Effector memory CD8-positive, alpha-beta T cell (primary cell): ENCODE results near the gene USPL1.

Experiments
- ATAC-seq: fragments of 150-1000 bp; cut with Tn5 transposase; replicated peaks from 2 replicates; pipeline ENCODE4 v1.10.0; 2021; ENCODE audit warnings: mild to moderate bottlenecking, moderate library complexity
- DNase-seq, 3 experiments: peaks; one replicate each; pipeline ENCODE4 v3.0.0; 2021
- H3K27ac Mint-ChIP-seq, 2 donors: one replicate each; pipeline ENCODE4 v1.8.0; 2022; ENCODE audit warnings: mild to moderate bottlenecking in 2 of 2, mixed read lengths in 2 of 2, moderate library complexity in 2 of 2
- H3K27me3 Mint-ChIP-seq, 2 donors: one replicate each; pipeline ENCODE4 v1.8.0; 2022; ENCODE audit warnings: mixed read lengths in 2 of 2
- H3K36me3 Mint-ChIP-seq: one replicate; pipeline ENCODE4 v1.8.0; 2022; ENCODE audit warnings: mild to moderate bottlenecking, moderate library complexity, mixed read lengths; ENCODE audit not compliant: insufficient read depth
- H3K4me1 Mint-ChIP-seq, 2 donors: one replicate each; pipeline ENCODE4 v1.8.0; 2022; ENCODE audit warnings: low read depth in 2 of 2, mixed read lengths in 2 of 2
- H3K4me3 Mint-ChIP-seq, 2 donors: one replicate each; pipeline ENCODE4 v1.8.0; 2022; ENCODE audit warnings: mild to moderate bottlenecking in 2 of 2, mixed read lengths in 2 of 2, moderate library complexity in 2 of 2
- H3K9me3 Mint-ChIP-seq, 2 donors: one replicate each; pipeline ENCODE4 v1.8.0; 2022; ENCODE audit warnings: mixed read lengths in 2 of 2

Gene USPL1

GRCh38 chr13:30698488-30699005 lies 80.8 kb downstream of the USPL1 start:
- Mint-ChIP-seq H3K4me3 (no peak overlapping the region), H3K9me3 (no peaks in the 10 kb centered on the region), H3K4me1 (peaks cover 15 to 17% of the 10 kb centered on the region in 2 donors), H3K36me3 (peaks cover 7% of the 10 kb centered on the region), H3K27ac (no peak overlapping the region), H3K27me3 (peaks cover 6 to 42% of the 10 kb centered on the region in 2 donors)
- ATAC-seq = no peak
- no peak for DNase-seq

- Mint-ChIP-seq H3K36me3 (peaks cover 2% of the 10 kb centered on the region), H3K4me1 (peaks cover 13 to 15% of the 10 kb centered on the region in 2 donors), H3K9me3 (no peaks in the 10 kb centered on the region), H3K27me3 (peaks cover 0 to 36% of the 10 kb centered on the region in 2 donors), H3K27ac (no peak overlapping the region), H3K4me3 (no peak overlapping the region)
- DNase-seq (no peak), ATAC-seq (no peak)
Measured at GRCh38 chr13:30700364-30700763, 82.6 kb downstream of the USPL1 start.

GRCh38 chr13:30702006-30702405 lies 84.3 kb downstream of the USPL1 start:
- Mint-ChIP-seq H3K4me1 (peaks cover 0 to 5% of the 10 kb centered on the region in 2 donors), H3K27me3 (peaks cover 0 to 23% of the 10 kb centered on the region in 2 donors), H3K9me3 (no peaks in the 10 kb centered on the region), H3K36me3 (no peaks in the 10 kb centered on the region), H3K27ac (no peak overlapping the region), H3K4me3 (no peak overlapping the region)
- ATAC-seq = no peak
- DNase-seq = no peak

GRCh38 chr13:30704596-30704995 lies 86.9 kb downstream of the USPL1 start:
- no peaks in the 10 kb centered on the region for H3K36me3 Mint-ChIP-seq
- DNase-seq (no peak), ATAC-seq (no peak)
- no peak overlapping the region for H3K27ac Mint-ChIP-seq
- H3K27me3 Mint-ChIP-seq = peaks cover 0 to 12% of the 10 kb centered on the region in 2 donors
- no peak overlapping the region for H3K4me3 Mint-ChIP-seq
- no peaks in the 10 kb centered on the region for H3K9me3 Mint-ChIP-seq
- peaks cover 0 to 4% of the 10 kb centered on the region in 2 donors for H3K4me1 Mint-ChIP-seq

- no peak overlapping the region for H3K4me3 Mint-ChIP-seq
- H3K4me1 Mint-ChIP-seq = peaks cover 0 to under 1% of the 10 kb centered on the region in 2 donors
- ATAC-seq (no peak), DNase-seq (no peak)
- H3K27ac Mint-ChIP-seq = no peak overlapping the region
- H3K27me3 Mint-ChIP-seq = peaks cover 0 to 12% of the 10 kb centered on the region in 2 donors
- no peaks in the 10 kb centered on the region for H3K36me3 Mint-ChIP-seq
- H3K9me3 Mint-ChIP-seq = no peaks in the 10 kb centered on the region
Measured at GRCh38 chr13:30705680-30706079, 88.0 kb downstream of the USPL1 start.

- Mint-ChIP-seq H3K9me3 (no peaks in the 10 kb centered on the region), H3K4me1 (peaks cover 7 to 9% of the 10 kb centered on the region in 2 donors), H3K4me3 (no peak overlapping the region), H3K36me3 (peaks cover 3% of the 10 kb centered on the region), H3K27me3 (peaks cover 0 to 21% of the 10 kb centered on the region in 2 donors), H3K27ac (no peak overlapping the region)
- ATAC-seq (no peak), DNase-seq (no peak)
Measured at GRCh38 chr13:30708541-30708940, 90.8 kb downstream of the USPL1 start.
